ENCODE results near the gene EDAR.

DNA sequence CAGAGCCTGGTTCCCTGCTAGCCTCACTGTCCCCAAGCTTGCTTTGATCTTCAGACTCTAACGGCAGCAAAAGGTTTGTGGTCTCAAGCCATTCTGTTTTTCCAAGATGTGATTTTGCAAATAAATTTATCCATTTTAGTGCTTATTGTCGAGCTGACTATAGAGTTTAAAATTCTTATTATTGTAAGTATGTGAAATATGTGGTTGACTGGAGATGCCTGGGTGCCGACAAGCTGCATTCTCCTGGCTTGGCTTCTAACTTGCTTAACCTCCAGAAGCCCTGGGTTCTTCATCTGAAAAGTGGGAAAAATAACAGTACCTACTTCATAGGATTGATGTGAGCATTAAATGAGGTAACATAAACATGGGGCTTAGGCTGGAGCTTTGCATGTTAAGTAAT, 9.9 kb upstream of the EDAR start:
- TF ChIP-seq POLR2A (IDR thresholded peaks at IDR 0.05) (no peak), POLR2AphosphoS5 (IDR thresholded peaks at IDR 0.05) (no peak)
- TF ChIP-seq, protein P1, sequence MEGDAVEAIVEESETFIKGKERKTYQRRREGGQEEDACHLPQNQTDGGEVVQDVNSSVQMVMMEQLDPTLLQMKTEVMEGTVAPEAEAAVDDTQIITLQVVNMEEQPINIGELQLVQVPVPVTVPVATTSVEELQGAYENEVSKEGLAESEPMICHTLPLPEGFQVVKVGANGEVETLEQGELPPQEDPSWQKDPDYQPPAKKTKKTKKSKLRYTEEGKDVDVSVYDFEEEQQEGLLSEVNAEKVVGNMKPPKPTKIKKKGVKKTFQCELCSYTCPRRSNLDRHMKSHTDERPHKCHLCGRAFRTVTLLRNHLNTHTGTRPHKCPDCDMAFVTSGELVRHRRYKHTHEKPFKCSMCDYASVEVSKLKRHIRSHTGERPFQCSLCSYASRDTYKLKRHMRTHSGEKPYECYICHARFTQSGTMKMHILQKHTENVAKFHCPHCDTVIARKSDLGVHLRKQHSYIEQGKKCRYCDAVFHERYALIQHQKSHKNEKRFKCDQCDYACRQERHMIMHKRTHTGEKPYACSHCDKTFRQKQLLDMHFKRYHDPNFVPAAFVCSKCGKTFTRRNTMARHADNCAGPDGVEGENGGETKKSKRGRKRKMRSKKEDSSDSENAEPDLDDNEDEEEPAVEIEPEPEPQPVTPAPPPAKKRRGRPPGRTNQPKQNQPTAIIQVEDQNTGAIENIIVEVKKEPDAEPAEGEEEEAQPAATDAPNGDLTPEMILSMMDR (IDR thresholded peaks at IDR 0.05) = no peak

All from sigmoid colon (tissue), 4 donors.